ENCODE measurements around the gene MBP. TPM values are rescaled to one million over a fixed set of nuclear protein-coding genes. Genes with fewer than 3 reads are reported as not detected.

The MBP gene
- total and polyA plus RNA-seq, 10 of the 15 experiments (the other 5 are each of a cell fraction or from before 2014, with no cell fraction given): 12.2 to 67.8 (median 42.1) TPM

- TF ChIP-seq GATAD2B (conservative IDR thresholded peaks at IDR 0.05; ENCODE audit: low read depth) (peak; percentile 44; the same call in 1 of the 2 replicates), HDGF (IDR thresholded peaks at IDR 0.05) (0 out of 2 replicates have a peak, but pooled peaks have one; percentile 50), RELA (IDR thresholded peaks at IDR 0.05; ENCODE audit: borderline replicate concordance, partially characterized antibody) (no peak), CBX3 (IDR thresholded peaks at IDR 0.05; ENCODE audit: borderline replicate concordance, low read depth) (no peak), SUZ12 (IDR thresholded peaks at IDR 0.05; ENCODE audit: unreplicated experiment) (no peak), NKRF (conservative IDR thresholded peaks at IDR 0.05) (peak; percentile 50; the same call in 1 of the 2 replicates), IKZF2 (IDR thresholded peaks at IDR 0.05) (peak in 1 of 2 experiments; percentile 51; a peak in 2 of 4 replicates), BACH1 (IDR thresholded peaks at IDR 0.05; ENCODE audit: borderline replicate concordance) (no peak), DPF2 (IDR thresholded peaks at IDR 0.05) (0 out of 2 replicates have a peak, but pooled peaks have one; percentile 35), IKZF1 (conservative IDR thresholded peaks at IDR 0.05) (peak; percentile 76)
These were observed 18.0 kb downstream of the MBP start (continued) for GRCh38 chr18:77114415-77115191.

- in situ Hi-C loops (cut with MboI) (loop anchor here (25.0 kb wide), 1 partner anchor 1902 kb away; the partner anchor contains the start of genes PTGR3 and TSHZ1), intact Hi-C loops (cut with micrococcal nuclease; ENCODE audit: unreplicated experiment) (no loop called here)
- ChIA-PET SMC1A (ENCODE audit: uncharacterized antibody, unreplicated experiment) (interaction anchor here (0.6 to 5.2 kb wide), 10 partner anchors 11 to 98 kb away, joined by 3 to 45 read pairs (median 5); no protein-coding TSS in a partner anchor), RAD21 (ENCODE audit: unreplicated experiment) (interaction anchor here (1.2 to 2.8 kb wide), 6 partner anchors 11 to 98 kb away, joined by 4 to 35 read pairs (median 8); no protein-coding TSS in a partner anchor), CTCF (interaction anchor here (1.2 to 2.9 kb wide), 6 partner anchors 10 to 111 kb away, joined by 3 to 21 read pairs (median 8); no protein-coding TSS in a partner anchor), POLR2A (interaction anchor here (0.6 to 2.9 kb wide), 5 partner anchors 9 to 16 kb away, joined by 3 to 20 read pairs (median 7); no protein-coding TSS in a partner anchor)
- Histone ChIP-seq H3K4me1 (ENCODE audit: control insufficient read depth, insufficient read depth, low read length) (peaks cover 3% of the 10 kb centered on the region), H3K36me3 (ENCODE audit: control insufficient read depth in 2 of 2, insufficient read depth in 2 of 2, low read length in 1 of 2) (peaks cover 6 to 14% of the 10 kb centered on the region in 2 experiments; a peak in 3 of 4 replicates), H3K4me2 (ENCODE audit: control insufficient read depth, insufficient read depth) (no peak overlapping the region), H3K27me3 (replicated peaks in 1 of 2; ENCODE audit: control insufficient read depth in 2 of 2, insufficient read depth in 2 of 2, low read length in 1 of 2) (no peaks in the 10 kb centered on the region), H3K9ac (ENCODE audit: control insufficient read depth, insufficient read depth, low read length) (no peak overlapping the region), H3K9me3 (replicated peaks; ENCODE audit: control insufficient read depth, insufficient read depth, low read length) (no peaks in the 10 kb centered on the region; the same call in 2 of the 3 replicates), H3K27ac (ENCODE audit: control insufficient read depth, insufficient read depth) (no peak overlapping the region), H3K4me3 (no peak overlapping the region), H3K79me2 (ENCODE audit: control insufficient read depth, insufficient read depth, low read length) (peaks cover 43% of the 10 kb centered on the region), H4K20me1 (ENCODE audit: control insufficient read depth, insufficient read depth) (no peaks in the 10 kb centered on the region; the same call in 1 of the 2 replicates), H2AFZ (ENCODE audit: control insufficient read depth, low read depth, low read length) (no peak overlapping the region)
- WGBS (ENCODE audit: insufficient coverage, insufficient replicate concordance, low lambda C conversion rate, missing lambda C conversion rate): 74% methylated on average over 2 of the region's 2 CpGs
- ATAC-seq: no peak
- DNase-seq (ENCODE audit: low read depth, low spot score): no peak
- FAIRE-seq: no peak
- BruUV-seq (replicated peaks): no TSS peak
- TF ChIP-seq SIN3A (IDR thresholded peaks at IDR 0.05; ENCODE audit: low read depth, low read length): no peak
- TF ChIP-seq ZBTB11 (CRISPR knock-in tag; IDR thresholded peaks at IDR 0.05): no peak
- no peak for TF ChIP-seq RAD21 (IDR thresholded peaks at IDR 0.05; ENCODE audit: insufficient read depth, low read depth, low read length)
- TF ChIP-seq NKRF (conservative IDR thresholded peaks at IDR 0.05): no peak
These were observed 18.5 kb downstream of the MBP start for GRCh38 chr18:77114152-77114414.

All from GM12878 (cell line).